Endothelial cell of umbilical vein (primary cell): ENCODE results near the gene ECD.
A peak's percentile ranks its signal among the peaks of the same experiment; 100 is the strongest.

Experiments
- CTCF ChIP-seq, 2 donors: IDR thresholded peaks; 1 replicate in 1 of 2; 2 replicates in 1 of 2; pipeline ENCODE4 v1.5.1; 2011; ENCODE audit warnings: low read length in 2 of 2, mild to moderate bottlenecking in 2 of 2, moderate library complexity in 2 of 2, control low read depth in 1 of 2, inconsistent platforms in 1 of 2, low read depth in 1 of 2; ENCODE audit not compliant: insufficient read depth in 1 of 2; ENCODE audit errors: extremely low read depth in 1 of 2
- EZH2 ChIP-seq: IDR thresholded peaks from 2 replicates; pipeline ENCODE4 v1.6.1; 2012; ENCODE audit warnings: borderline replicate concordance, low read depth, mild to moderate bottlenecking, moderate library complexity, low read length, inconsistent platforms; ENCODE audit not compliant: severe bottlenecking
- FOS ChIP-seq: IDR thresholded peaks from 2 replicates; pipeline ENCODE4 v1.6.1; 2011; ENCODE audit warnings: mild to moderate bottlenecking, low read length, moderate library complexity, borderline replicate concordance; ENCODE audit not compliant: insufficient read depth
- GATA2 ChIP-seq: IDR thresholded peaks from 2 replicates; pipeline ENCODE4 v1.7.0; 2011; ENCODE audit warnings: low read depth, mild to moderate bottlenecking, moderate library complexity, mixed read lengths, low read length; ENCODE audit not compliant: insufficient read length, insufficient read depth
- MYC ChIP-seq: IDR thresholded peaks from one replicate; pipeline ENCODE4 v1.6.1; 2011; ENCODE audit warnings: mild to moderate bottlenecking, low read depth, low read length
- POLR2A ChIP-seq: IDR thresholded peaks from 2 replicates; pipeline ENCODE4 v1.6.1; 2012; ENCODE audit warnings: low read depth, mild to moderate bottlenecking, control low read depth, low read length
- POLR2AphosphoS5 ChIP-seq: IDR thresholded peaks from 2 replicates; pipeline ENCODE4 v1.6.1; 2012; ENCODE audit warnings: low read depth, mild to moderate bottlenecking, control low read depth, low read length, moderate library complexity; ENCODE audit not compliant: insufficient read depth
- TF ChIP-seq, protein P1 (sequence below): IDR thresholded peaks from 2 replicates; pipeline ENCODE4 v1.6.1; 2011; ENCODE audit not compliant: insufficient read depth, insufficient read length

GRCh38 chr10:73096449-73097304 is 71.1 kb downstream of the ECD start, which contains the start of gene P4HA1:
- no peak for TF ChIP-seq EZH2
- TF ChIP-seq CTCF (IDR thresholded peaks at IDR 0.05; ENCODE audit: extremely low read depth in 1 of 2, insufficient read depth in 1 of 2, low read depth in 1 of 2, low read length in 2 of 2): peak; percentile 70 to 82
- peak; percentile 98 for TF ChIP-seq POLR2AphosphoS5
- no peak for TF ChIP-seq MYC
- TF ChIP-seq, protein P1, sequence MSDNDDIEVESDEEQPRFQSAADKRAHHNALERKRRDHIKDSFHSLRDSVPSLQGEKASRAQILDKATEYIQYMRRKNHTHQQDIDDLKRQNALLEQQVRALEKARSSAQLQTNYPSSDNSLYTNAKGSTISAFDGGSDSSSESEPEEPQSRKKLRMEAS: no peak
- TF ChIP-seq GATA2: no peak
- peak; percentile 98 for TF ChIP-seq POLR2A
- TF ChIP-seq FOS: no peak
